Left colon (tissue), 2 donors: ENCODE results near the gene SRRD. TPM values are rescaled to one million over a fixed set of nuclear protein-coding genes. Genes with fewer than 3 reads are reported as not detected.

Experiments used
- ATAC-seq: fragments of 200-7000 bp; cut with Tn5 transposase; one replicate; pipeline ENCODE4 v1.9.1; 2020; ENCODE audit warnings: mild to moderate bottlenecking, moderate library complexity
- DNase-seq, 2 donors: peaks; one replicate each; pipeline ENCODE4 v3.0.0-alpha.2; 2020
- intact Hi-C, 2 donors: fragments of 100-400 bp; cut with DNase I in 1 of 2; cut with micrococcal nuclease in 1 of 2; formaldehyde crosslinking; loops; one replicate each; pipeline versions ENCODE4 v1.11.2 to v1.14.0; 2022; cut with DNase I, micrococcal nuclease
- total RNA-seq, 2 donors: library from RNA; stranded (reverse); fragmentation: NEBNext Ultra II Directional; extraction: Animal tissue kit (Norgen Biotek cat#: 25700); gene quantifications; one replicate each; pipeline ENCODE4 v1.2.1, GENCODE V29; 2021
- donor health status: DM: no; HTN: no; CAD: no.
- donor health status: DM: yes; HTN: yes; CAD: no.

The SRRD gene
- total RNA-seq, 2 donors from 2014 or later = 12.5 to 12.8 TPM

DNA sequence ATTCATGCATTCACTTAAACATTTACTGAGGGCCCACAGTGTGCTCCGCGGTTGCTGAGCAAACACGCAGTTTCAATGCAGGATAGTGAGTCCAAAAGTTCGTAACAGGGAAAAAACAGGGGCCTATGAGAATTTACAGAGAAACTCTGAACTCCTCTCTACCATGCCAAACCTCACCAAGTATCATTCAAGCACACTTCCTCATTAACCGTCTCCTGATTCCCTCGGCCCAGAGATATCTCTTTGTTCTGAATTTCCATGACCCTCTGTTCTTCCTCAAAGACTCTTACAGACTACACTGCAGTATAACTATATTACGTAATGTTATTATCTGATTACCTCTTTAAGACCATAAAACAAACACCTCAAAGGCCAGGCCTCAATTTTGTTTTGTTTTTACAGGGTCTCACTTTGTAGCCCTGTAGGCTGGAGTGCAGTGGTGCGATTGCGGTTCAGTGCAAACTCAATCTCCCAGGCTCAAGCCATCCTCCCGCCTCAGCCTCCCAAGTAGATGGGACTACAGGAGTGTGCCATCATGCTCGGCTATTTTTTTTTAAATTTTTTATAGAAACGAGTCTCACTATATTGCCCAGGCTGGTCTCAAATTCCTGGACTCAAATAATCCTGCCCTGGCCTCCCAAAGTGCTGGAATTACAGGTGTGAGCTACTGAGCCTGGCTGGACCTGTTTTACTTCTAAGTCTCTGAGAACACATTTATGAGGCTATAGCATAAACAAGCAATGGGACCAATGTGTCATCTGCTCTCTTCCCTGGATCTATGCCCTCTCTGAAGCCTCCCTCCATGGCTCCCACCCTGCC lies 3.7 kb upstream of the SRRD start:
- DNase-seq (no peak), ATAC-seq (peak; percentile 49)
- intact Hi-C loops = no loop called here

DNA sequence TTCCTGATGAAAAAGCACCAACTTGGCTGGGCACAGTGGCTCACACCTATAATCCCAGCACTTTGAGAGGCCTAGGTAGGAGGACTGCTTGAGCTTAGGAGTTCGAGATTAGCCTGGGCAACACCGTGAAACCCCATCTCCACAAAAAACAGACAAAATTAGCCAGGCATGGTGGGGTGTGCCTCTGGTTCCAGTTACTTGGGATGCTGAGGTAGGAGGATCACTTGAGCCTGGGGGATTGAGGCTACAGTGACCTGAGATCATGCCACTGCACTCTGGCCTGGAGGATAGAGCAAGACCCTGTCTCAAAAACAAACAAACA lies 3.1 kb upstream of the SRRD start:
- DNase-seq = no peak
- no peak for ATAC-seq
- intact Hi-C loops = no loop called here

DNA sequence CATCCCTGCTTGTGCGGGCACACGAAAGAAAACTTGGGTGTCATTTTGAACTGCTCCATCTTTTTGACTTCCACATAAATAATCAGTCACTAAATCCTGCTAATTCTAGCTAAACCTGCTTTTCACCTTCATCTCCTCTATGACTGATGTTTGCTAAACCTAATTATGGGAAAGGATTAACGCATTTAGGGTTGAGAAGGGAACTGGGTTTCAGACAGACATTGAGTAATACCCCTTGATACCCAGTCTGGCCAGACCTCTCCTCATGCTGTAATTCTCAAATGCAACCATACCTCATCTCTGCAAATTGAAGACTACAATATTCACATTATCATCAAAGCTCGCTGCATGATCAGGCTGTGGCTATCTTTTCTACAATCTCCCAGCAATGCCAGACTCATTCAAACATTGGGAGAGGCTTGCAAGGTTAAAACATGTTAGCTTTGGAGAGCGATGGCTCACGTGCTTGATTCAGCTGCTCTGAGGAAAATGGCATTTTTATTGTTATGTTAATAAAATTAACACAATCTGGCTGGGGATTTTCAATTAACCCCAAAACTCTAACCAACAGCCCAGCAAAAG lies 2.5 kb upstream of the SRRD start:
- ATAC-seq (no peak), DNase-seq (no peak)
- intact Hi-C loops = no loop called here

DNA sequence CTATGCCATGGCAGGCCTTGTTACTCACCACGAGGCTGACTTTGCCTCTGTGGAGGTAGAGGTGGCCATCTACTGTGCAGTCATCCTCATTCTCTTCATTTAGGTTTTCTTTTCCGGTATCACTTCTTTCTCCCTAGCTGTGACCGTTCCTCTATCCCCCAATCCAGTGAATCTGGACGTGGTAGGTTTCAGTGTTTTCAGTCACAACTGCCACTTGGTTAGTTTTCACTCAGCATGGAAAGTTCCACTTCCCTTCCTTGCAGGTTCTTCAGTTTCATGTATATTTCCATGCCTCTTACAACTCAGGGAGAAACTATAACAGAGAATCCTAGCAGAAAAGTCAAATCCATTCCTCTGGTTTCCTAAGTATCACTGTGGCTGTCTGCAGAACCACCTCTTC lies 2.0 kb upstream of the SRRD start:
- DNase-seq = no peak
- no peak for ATAC-seq
- intact Hi-C loops = no loop called here

DNA sequence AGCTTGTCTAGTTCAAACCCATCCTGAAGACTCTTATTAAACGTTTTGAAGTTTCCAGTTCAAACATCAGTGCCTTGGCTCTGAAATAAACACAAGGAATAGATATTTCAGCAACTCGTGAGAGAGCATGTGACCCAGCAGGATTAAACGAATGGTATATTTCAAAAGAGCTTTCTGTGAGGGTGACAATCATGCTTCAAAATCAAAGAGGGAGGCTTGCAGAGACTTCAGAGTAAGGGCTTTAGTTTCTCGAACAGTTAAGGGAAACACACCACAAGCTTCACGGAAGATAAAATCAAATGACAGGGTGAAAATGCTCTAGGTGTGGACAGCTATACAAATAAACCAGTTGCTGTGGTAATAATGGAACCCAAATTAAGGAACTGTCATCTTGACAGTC lies 1.5 kb upstream of the SRRD start:
- intact Hi-C loops = no loop called here
- ATAC-seq (no peak), DNase-seq (no peak)

DNA sequence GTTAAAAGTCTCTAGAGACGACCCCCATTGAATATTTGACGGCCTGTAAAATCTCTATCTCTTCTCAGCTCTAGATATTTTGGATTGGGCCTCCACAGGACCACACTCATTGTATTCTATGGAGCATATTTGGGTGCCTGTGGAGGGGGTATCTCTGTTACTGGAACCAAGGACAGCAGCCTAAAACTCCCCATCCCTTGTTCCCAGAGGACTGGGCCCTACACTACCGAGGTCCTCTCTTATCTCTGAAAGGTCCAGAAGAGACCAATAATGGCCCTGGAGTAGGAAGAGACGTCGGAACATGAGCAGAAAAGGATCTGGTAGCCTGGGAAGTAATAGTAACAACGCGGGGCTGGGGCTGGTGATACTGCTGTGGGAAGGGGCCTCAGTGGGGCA lies 636 bp upstream of the SRRD start:
- intact Hi-C loops = no loop called here
- no peak for ATAC-seq

DNA sequence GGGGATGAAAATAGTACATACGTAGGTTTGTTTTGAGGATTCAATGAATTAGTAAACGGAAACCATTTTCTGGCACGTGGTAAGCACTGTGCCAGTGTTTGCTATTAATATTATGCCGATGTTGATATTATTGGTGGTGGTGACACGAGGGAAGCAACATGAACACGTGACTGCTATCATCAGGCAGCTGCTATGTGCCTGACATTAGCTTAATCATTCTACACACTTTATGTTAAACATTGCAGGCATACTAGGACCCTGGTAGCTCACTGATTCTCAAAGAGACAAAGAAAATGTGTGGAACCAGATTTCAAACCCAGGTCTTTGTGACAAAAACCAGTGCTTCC lies 656 bp downstream of the SRRD start:
- intact Hi-C loops = no loop called here
- no peak for DNase-seq

More for the DNA sequence above, 636 bp upstream of the SRRD start:
- no peak for DNase-seq

DNA sequence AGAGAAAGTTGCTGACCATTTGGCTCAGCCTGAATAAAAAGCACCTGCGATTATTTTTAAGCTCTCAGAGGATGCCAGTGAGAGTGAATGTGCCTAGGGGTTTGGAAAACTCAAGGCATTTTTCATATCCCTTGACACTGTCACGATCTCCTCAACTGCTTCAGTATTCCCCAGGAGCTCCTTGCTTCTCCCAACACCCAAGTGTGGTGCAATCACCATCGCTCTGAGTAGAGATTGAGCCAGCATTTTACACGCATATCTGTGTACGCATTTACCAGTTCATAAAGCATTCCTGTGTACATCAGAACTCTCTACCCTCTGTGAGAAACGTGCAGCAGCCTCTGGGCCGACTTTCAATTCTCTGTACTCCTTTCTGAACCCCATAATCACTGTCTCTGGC lies 1.3 kb downstream of the SRRD start:
- ATAC-seq = no peak
- no peak for DNase-seq
- intact Hi-C loops = no loop called here

More for the DNA sequence above, 656 bp downstream of the SRRD start:
- ATAC-seq = no peak

DNA sequence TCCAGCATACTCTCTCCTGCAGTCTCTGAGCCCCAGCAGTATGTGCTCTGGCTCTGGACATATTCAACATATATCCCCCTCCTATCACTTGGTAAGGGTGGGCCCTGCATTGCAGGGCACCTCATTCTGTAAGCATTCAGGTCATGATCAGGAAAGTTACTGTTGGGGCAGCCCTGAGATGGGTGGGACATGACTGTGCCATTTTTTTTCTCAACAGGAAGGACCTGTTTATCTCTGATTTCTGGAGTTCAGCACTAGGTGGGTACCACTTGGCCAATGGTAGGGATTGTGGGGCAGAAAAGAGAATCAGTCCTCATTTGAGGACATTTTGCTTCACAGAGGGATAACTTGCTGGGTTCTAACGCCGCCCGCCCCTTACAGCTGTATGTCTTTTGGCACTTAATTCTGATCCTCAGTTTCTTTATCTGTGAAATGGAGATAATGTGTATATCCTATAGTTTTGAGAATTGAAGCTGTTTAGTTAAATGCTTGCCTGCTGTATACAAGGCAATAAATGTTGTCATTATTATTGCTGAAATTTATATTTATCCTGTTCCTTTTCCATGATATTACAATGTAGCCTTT lies 2.2 kb downstream of the SRRD start:
- ATAC-seq (no peak), DNase-seq (no peak)
- intact Hi-C loops = no loop called here

DNA sequence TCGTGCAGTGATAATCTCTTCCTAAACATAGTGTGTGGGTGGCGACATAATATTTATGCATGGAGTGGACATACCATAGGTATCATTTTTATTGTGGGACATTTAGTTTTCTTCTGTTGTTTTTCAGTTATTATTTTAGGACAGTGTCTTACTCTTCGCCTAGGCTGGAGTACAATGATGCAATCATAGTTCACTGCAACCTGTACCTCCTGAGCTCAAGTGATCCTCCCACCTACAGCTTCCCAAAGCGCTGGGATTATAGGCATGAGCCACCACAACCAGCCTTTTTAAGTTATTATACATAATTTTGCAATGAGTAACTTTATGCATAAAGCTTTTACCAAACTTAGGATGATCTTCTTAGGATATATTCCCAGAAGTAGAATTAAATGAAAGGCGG lies 2.7 kb downstream of the SRRD start:
- no peak for ATAC-seq
- no peak for DNase-seq
- intact Hi-C loops = no loop called here

DNA sequence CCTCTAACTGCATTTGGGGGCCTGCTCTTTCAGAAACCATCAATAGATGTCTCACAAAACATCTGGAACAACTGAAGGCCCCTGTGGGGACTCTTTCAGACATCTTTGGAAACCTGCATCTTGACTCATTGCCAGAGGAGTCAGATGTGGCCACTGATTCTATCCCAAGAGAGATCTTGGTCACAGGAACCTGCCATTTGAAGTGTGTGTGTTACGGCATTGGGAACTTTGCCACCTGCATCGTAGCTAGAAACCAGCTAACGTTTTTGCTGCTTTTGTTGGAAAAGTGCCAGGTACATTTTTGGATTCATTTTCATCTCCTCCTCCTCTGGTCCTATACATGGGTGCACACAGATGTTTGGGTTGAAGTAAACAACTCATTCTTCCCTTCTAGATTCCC lies 4.3 kb downstream of the SRRD start:
- DNase-seq (no peak), ATAC-seq (no peak)
- intact Hi-C loops = no loop called here

DNA sequence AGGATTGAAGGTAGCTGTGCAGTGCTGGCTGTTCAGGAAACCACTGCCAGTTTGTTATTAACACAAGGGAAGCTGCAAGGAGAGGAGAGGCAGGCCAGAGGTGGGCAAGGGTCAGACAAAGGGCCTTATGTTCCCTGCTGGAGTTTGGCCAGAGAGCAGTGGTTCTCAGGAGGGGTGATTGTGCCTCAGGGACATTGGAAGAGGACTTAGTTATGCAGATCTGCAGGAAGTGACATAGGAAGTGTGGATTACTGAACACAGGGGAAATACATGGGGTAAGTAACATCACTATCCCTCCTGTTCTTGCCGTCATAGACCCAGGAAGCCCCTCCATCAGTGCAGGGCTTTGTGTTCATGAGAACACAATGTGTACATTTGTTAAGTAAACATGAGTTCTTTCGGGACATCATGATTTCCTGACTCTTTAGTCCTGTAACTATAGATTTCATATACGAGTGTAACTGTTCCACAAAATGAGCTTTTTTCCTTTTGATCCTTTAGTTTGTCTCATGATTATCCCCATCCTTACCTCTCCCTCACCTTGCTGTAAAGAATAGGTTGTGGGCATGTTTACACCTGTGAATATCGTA lies 5.9 kb downstream of the SRRD start:
- intact Hi-C loops = no loop called here
- DNase-seq (no peak), ATAC-seq (no peak)

DNA sequence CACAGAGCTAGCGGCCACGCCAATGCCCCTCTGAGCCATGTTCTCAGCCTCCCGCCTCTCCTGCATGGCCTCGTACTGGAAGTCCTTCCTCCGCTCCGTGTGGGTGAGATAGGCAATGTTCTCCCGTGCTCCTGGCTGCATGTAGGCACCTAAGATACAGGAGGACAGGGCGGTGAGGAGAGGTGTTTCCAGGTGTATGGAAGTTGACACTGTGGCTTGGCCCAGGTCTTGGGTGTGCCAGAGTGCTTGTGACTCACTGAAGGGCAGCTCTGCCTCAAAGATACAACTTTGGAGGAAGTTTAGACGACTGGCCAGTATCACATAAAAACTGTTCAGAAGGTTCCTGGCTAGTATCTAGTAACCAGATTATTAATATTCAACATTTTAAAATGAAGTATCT lies 8.5 kb downstream of the SRRD start:
- ATAC-seq (no peak), DNase-seq (no peak)
- intact Hi-C loops = no loop called here

DNA sequence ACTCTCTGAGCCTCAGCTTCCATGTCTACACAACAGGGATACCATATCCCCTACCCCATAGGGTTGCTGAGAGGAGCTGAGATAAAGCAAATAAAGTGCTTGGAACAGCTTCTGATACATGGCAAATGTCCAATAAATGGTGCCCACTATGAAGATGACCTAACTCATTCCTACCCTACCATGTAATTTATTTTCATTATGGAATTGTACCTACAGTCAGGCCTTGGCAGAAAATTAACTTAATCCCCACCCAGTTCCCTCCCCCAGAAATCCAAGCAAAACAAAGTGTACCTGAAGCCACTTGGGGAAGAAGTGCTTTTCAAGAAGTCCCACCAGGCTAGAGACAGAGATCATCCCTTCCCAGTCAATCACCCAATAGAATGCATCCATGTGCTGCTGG lies 10.8 kb downstream of the SRRD start:
- no peak for ATAC-seq
- intact Hi-C loops = no loop called here
- no peak for DNase-seq

DNA sequence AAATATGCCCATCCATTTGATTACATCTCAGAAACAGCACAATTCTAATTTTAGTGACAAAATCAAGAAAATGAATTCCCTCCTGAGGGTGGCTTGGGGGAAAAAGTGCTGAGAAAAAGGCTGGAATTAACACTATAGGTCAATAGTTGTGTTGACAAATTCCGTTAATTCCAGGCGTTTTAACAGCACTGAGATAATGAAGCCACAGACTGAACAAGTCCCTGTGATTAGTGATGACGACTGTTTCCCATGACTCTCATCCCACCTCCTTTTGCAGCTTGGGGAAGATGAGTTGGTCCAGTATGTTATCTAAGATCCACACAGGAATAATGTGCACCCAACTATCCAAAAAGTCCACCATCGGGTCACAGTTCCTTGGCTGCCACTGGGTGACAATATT lies 12.8 kb downstream of the SRRD start:
- DNase-seq (no peak), ATAC-seq (no peak)
- intact Hi-C loops = no loop called here

DNA sequence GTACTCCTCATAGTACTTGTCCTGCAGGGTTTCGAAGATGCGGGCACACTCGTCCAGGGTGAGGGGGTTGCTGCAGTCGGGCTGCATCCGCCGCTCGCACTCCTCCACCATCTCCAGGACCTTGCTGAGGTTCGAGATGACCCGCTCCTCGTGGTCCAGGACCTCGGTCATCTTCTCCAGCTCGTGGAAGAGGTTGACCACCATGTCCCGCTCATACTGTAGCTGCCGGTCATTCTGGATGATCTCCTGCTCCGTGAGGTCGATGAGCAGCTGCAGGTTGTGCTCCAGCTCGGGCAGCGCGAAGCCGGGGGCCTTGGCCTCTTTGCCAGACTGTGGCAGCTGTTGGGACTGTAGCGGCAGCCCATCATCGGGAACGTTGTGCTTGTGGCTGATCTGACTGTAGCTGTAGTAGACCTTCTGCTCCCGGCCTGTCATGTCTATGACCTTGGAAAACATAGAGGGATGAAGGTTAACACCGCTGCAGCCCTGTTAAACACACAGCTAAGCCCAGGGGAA lies 15.6 kb downstream of the SRRD start:
- no peak for DNase-seq
- ATAC-seq = no peak
- intact Hi-C loops = no loop called here

DNA sequence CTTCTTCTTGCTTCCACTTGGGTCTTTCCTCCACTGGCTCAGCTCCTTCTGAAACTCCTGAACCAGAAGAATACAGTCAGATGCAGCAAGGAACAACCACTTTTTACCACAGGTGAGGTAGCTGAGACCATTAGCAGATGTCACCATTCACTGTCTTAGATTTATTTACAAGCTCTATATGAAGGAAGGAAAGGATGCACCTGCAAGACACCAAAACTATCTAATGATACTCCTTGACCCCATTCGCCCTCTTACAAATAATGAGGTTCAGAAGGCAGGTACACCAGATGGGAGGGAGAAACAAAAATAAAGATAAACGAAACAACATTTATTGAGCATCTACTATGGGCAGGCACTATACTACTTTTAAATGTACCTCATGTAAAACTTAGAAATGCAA lies 18.3 kb downstream of the SRRD start:
- no peak for ATAC-seq
- intact Hi-C loops = no loop called here

DNA sequence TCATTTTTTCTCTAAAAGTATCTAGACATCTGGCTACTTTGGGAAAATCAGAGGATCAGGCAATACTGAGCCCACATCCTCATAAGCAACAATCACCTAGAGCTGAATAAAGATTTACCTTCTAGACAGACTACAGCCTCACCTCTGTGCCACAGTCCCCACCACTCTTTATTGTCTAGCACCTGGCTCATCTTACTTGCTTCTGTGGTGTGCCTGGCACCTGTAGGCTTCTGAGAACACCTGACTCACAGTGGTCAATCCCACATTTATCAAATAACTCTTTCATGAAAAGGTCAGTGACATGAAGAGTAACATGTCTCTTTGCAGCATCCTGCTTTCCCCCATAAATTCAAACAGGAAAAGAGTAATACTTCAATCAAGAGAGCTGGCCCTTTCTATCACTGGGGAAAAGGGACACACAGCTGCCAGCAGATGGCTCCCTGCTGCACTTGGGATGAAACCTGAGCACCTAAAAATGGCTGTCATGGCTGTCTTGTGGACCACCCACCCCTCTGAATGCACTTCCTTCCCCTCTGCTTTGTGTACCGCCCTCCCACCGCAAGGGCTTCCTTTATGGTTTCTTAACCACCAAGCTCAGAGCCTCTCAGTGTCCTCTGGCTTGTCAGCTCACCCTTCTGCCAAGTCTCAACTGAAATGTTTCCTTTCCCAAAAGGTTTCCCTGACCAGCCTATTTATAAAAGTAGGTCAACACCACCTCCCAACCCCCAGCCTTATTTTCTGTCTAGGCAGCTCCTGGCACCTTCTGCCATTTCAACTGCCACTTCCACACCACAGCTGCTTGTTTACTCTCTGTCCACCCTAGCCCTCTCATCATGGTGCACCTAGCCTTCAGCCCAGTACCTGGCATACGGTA lies 19.2 kb downstream of the SRRD start:
- DNase-seq (peak; percentile 43 to 45), ATAC-seq (peak; percentile 45)
- intact Hi-C loops = no loop called here

More for the DNA sequence above, 18.3 kb downstream of the SRRD start:
- no peak for DNase-seq

DNA sequence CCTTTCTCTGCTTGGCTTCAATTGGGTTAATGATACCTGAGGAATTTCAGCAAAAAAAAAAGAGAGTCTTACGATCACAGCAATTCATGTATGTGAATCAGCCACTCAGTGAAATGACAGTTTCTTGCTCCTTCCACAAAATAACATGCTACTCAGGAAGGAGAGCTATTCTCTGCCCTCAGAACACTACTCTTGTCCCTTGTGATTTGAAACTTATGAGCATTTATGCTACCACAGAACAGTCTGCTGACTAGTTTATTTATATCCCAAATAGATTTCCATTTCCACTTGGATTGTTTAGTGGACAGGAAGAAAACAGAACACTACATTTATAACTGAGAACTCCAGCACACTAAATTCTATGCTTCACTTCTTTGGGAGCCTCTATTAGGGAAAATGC lies 20.1 kb downstream of the SRRD start:
- intact Hi-C loops = no loop called here
- ATAC-seq = no peak
- DNase-seq = no peak
